ENCODE measurements around the gene MAP3K7CL.

DNA sequence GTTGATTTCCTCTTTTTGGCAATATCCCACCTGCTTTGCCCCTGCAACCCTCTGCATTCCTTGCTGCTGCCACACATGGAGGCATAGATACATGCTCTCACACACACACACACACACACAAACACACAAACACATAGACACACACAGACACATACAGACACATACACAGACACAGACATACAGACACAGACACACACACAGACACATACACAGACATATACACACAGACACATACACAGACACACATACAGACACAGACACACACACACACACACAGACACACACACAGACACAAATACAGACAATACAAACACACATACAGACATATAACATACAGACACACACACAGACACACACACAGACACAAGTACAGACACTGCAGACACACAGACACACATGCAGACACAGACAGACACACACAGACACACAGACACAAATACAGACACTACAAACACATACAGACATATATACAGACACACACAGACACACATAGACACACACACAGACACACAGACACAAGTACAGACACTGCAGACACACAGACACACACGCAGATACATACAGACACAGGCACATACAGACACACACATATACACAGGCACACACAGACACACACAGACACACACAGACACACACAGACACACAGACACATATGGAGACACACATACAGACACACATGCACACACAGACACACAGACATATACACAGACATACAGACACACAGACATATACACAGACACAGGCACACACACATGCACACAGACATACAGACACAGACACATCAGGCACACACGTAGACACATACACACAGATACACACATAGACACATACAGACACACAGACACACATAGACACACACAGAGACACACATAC is 83.3 kb downstream of the MAP3K7CL start:
- TF ChIP-seq POLR2A (IDR thresholded peaks at IDR 0.05), result no peak
- TF ChIP-seq, protein P1, sequence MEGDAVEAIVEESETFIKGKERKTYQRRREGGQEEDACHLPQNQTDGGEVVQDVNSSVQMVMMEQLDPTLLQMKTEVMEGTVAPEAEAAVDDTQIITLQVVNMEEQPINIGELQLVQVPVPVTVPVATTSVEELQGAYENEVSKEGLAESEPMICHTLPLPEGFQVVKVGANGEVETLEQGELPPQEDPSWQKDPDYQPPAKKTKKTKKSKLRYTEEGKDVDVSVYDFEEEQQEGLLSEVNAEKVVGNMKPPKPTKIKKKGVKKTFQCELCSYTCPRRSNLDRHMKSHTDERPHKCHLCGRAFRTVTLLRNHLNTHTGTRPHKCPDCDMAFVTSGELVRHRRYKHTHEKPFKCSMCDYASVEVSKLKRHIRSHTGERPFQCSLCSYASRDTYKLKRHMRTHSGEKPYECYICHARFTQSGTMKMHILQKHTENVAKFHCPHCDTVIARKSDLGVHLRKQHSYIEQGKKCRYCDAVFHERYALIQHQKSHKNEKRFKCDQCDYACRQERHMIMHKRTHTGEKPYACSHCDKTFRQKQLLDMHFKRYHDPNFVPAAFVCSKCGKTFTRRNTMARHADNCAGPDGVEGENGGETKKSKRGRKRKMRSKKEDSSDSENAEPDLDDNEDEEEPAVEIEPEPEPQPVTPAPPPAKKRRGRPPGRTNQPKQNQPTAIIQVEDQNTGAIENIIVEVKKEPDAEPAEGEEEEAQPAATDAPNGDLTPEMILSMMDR (IDR thresholded peaks at IDR 0.05), result no peak

All from Peyer's patch (tissue), 4 donors.